GM10266 (cell line): ENCODE results near the gene CHN2.
A peak's percentile ranks its signal among the peaks of the same experiment; 100 is the strongest.

Experiments used
- DNase-seq: peaks from one replicate; pipeline ENCODE4 v3.0.0; 2012; ENCODE audit errors: extremely low spot score
- TF ChIP-seq, protein P1 (sequence below): IDR thresholded peaks from 2 replicates; pipeline ENCODE4 v1.5.1; 2012; ENCODE audit warnings: mild to moderate bottlenecking, low read depth; ENCODE audit not compliant: control insufficient read depth, insufficient read depth; ENCODE audit errors: missing control alignments

Gene CHN2

DNA sequence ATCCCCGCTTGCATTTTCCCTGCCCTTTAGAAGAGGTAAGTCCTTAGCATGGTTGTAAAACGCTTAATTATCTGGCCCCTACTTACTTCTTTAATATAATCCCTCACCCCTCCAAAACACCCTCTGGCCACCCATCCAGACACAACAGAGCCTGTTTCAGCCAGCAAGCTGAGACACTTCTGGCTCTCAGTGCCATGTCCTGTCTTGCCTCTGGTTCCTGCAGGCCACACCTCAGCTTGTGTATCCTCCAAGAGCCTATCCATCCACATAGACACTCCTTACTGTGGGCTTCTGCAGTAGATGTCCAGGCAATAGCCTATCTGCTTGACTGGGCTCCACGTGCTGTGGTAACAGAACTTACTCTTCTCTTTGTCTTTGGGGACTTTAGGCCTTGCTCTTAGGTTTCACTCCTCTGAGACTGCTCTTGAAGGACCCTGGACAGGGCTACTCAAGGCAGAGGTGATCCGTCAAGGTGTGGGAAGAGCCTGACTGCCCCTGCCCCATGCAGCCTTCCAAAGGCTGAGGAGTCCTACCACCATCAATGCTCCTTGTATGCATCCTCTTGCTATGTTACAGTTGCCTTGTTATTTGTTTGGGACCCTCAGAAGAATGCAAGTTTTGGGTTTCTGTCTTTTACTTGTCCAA is 149.9 kb downstream of the CHN2 start:
- DNase-seq: no peak
- TF ChIP-seq, protein P1, sequence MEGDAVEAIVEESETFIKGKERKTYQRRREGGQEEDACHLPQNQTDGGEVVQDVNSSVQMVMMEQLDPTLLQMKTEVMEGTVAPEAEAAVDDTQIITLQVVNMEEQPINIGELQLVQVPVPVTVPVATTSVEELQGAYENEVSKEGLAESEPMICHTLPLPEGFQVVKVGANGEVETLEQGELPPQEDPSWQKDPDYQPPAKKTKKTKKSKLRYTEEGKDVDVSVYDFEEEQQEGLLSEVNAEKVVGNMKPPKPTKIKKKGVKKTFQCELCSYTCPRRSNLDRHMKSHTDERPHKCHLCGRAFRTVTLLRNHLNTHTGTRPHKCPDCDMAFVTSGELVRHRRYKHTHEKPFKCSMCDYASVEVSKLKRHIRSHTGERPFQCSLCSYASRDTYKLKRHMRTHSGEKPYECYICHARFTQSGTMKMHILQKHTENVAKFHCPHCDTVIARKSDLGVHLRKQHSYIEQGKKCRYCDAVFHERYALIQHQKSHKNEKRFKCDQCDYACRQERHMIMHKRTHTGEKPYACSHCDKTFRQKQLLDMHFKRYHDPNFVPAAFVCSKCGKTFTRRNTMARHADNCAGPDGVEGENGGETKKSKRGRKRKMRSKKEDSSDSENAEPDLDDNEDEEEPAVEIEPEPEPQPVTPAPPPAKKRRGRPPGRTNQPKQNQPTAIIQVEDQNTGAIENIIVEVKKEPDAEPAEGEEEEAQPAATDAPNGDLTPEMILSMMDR: no peak

DNA sequence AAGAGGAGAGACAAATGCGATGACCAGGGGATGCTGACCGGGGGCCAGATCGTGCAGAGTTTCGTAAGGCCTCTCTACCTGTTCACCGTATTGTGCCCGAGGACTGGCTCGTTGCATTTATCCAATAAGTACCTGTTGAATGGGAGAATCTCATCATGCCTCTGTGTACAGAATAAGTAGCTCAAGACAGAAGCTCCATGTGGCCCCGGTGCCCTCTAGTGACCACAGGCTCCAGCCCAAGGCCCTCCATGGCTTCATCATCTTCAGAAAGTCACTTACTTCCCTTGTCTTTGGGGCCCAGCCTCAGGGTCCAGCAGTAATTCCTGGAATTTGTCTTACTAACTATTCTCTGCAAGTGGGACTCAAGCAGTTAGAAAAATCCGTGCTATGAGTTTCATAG is 151.0 kb downstream of the CHN2 start:
- TF ChIP-seq, protein P1: peak; percentile 7
- no peak for DNase-seq

DNA sequence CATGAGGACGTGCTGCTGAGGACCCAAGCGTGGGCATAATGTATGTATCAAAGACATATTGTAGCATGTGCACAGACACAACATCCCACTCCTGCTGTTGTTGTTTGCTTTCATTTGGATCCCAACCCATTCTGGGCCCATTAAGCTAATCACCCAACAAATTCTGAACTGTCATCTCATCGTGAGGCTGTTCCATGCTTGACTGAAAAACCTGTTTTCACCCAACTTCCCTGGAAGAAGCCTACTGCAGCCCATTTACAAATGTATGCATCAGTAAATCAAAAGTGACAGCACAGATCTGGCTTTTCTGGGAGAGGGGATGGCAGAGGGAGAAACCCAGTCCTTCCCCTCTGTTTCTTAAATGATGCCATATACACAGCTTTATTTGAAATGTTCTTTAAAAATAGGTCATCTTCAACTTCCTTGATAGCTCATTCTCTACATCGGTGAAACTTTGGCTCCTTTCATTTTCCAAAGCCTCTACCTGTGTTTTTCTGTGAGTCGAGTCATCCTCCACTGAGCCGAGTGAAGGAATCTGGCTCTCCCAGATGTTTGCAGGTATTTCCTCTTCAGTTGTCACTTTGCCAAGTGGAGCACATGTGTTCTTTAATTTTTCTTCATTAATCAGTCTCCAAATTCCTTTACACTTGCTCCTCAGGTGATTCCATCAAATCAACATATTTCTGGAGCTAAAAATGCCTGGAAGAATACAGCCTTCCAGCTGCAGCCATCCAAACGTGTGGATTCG is 151.8 kb downstream of the CHN2 start:
- TF ChIP-seq, protein P1: no peak
- no peak for DNase-seq

DNA sequence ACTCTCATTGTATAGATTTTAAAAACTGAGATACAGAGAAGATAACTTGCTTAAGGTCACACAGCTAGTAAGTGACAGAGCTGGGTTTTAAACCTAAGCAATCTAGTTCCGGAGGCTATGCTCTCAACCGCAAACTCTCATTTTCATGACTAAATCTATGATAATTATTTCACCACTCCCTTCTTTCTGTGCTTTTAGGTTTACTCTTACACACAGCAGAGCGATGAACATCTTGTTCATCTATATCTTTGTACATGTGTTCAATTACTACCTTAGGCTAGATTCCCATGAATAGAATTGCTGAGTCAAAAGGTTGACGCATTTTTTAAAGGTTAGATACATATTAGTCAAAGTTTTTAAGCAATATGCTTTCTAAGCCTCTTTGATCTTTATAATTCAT is 154.8 kb downstream of the CHN2 start:
- TF ChIP-seq, protein P1: no peak
- no peak for DNase-seq

- TF ChIP-seq, protein P1: no peak
- DNase-seq: no peak
Observed at GRCh38 chr7:29350351-29350750, 155.8 kb downstream of the CHN2 start.

DNA sequence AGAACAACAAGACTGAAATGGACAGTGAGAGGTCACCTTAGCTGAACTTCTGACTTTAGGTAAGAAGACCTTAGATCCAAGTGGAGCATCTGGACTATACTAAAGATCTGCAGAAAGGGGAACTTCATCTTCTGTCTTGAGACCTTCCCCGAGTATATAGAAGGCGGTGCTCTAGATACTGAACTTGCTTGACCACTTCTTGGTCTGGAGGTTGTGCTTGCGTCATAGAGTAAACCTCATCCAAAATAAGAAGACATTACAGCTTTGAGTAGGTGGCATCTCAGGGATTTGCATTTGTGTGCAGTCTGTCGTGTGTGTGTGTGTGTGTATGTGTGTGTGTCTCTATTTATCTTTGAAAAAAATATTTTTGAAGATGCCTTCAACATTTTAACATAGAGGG is 157.5 kb downstream of the CHN2 start:
- TF ChIP-seq, protein P1: no peak

DNA sequence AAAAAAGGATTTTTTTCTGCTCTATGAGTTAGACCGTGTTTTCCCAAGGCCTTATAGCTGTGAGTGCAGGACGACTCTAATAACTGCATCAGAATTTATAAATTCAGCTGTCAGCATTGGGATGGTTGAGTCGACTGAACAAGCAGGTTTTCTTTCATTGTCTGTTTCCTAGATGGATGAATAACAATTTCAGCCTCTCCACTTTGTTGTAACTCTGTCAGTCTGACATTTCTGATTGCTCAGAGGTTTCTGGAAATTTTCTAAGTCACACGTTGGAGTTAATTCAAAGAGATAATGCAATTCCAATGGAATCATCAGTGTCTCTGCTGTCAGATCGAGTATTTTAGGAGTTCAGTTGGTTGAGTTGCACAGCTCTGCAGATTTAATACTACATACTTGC is 159.2 kb downstream of the CHN2 start:
- DNase-seq: no peak

More for the DNA sequence above, 157.5 kb downstream of the CHN2 start:
- no peak for DNase-seq

More for the DNA sequence above, 159.2 kb downstream of the CHN2 start:
- TF ChIP-seq, protein P1: no peak
